Activated naive CD8-positive, alpha-beta T cell treated with anti-CD3 and anti-CD28 coated beads, Interleukin-2, amount 10 ng/mL, durations not matched to agents 7 days and 5 days (primary cell): Measurements from ENCODE around the gene ANKRD24. TPM values are rescaled to one million over a fixed set of nuclear protein-coding genes. Genes with fewer than 3 reads are reported as not detected.
A peak's percentile ranks its signal among the peaks of the same experiment; 100 is the strongest.
"Not testable (repeated sequence)": the region's sequence is repeated elsewhere in the genome, so short reads cannot be mapped to it uniquely, and the experiment has no call there.

Experiments
- ATAC-seq: fragments of 150-1000 bp; cut with Tn5 transposase; one replicate; pipeline ENCODE4 v1.10.0; 2021; ENCODE audit warnings: low read depth, moderate library complexity
- POLR2A ChIA-PET: fragments of 350-600 bp; sonication (Branson Sonifier 250); formaldehyde crosslinking; loops from one replicate; lab custom pipeline; 2021; ENCODE audit warnings: antibody characterized with exemption; lab: Charles Lee
- DNase-seq: peaks from one replicate; pipeline ENCODE4 v3.0.0; 2021
- H3K27ac Mint-ChIP-seq: one replicate; pipeline ENCODE4 v1.8.0; 2022; ENCODE audit warnings: mild to moderate bottlenecking, mixed read lengths
- H3K27me3 Mint-ChIP-seq: one replicate; pipeline ENCODE4 v1.8.0; 2022; ENCODE audit warnings: mild to moderate bottlenecking, moderate library complexity, mixed read lengths
- H3K36me3 Mint-ChIP-seq: one replicate; pipeline ENCODE4 v1.8.0; 2021; ENCODE audit warnings: mild to moderate bottlenecking, mixed read lengths
- H3K4me1 Mint-ChIP-seq: one replicate; pipeline ENCODE4 v1.8.0; 2021; ENCODE audit warnings: mixed read lengths
- H3K4me3 Mint-ChIP-seq: one replicate; pipeline ENCODE4 v1.8.0; 2022; ENCODE audit warnings: mild to moderate bottlenecking, moderate library complexity, mixed read lengths
- H3K9me3 Mint-ChIP-seq: one replicate; pipeline ENCODE4 v1.8.0; 2021; ENCODE audit warnings: mixed read lengths
- total RNA-seq, 2 experiments: library from RNA; stranded (reverse); gene quantifications; one replicate each; pipeline ENCODE4 v1.2.3, GENCODE V29; 2021

ANKRD24 gene
- total RNA-seq, 2 experiments from 2014 or later = 1.5 to 1.7 TPM

- Mint-ChIP-seq H3K27ac (no peak overlapping the region), H3K4me1 (peaks cover 10% of the 10 kb centered on the region), H3K36me3 (no peaks in the 10 kb centered on the region), H3K4me3 (no peak overlapping the region), H3K27me3 (peaks cover 17% of the 10 kb centered on the region), H3K9me3 (no peaks in the 10 kb centered on the region)
- DNase-seq (no peak), ATAC-seq (no peak)
- POLR2A ChIA-PET = no interaction called here
These were observed 27.7 kb upstream of the ANKRD24 start for GRCh38 chr19:4154571-4155312.

GRCh38 chr19:4157164-4157563 lies 25.3 kb upstream of the ANKRD24 start:
- Mint-ChIP-seq H3K4me1 (peaks cover 8% of the 10 kb centered on the region), H3K4me3 (no peak overlapping the region), H3K27ac (no peak overlapping the region), H3K36me3 (no peaks in the 10 kb centered on the region), H3K9me3 (no peaks in the 10 kb centered on the region), H3K27me3 (peaks cover 15% of the 10 kb centered on the region)
- POLR2A ChIA-PET = no interaction called here
- DNase-seq (no peak), ATAC-seq (no peak)

- peaks cover 15% of the 10 kb centered on the region for H3K27me3 Mint-ChIP-seq
- ATAC-seq, POLR2A ChIA-PET, H3K36me3 Mint-ChIP-seq, H3K4me1 Mint-ChIP-seq, H3K4me3 Mint-ChIP-seq, H3K9me3 Mint-ChIP-seq, DNase-seq, H3K27ac Mint-ChIP-seq: not testable (repeated sequence)
These were observed 24.5 kb upstream of the ANKRD24 start for GRCh38 chr19:4157971-4158370.

- no peaks in the 10 kb centered on the region for H3K36me3 Mint-ChIP-seq
- H3K4me1 Mint-ChIP-seq = no peaks in the 10 kb centered on the region
- POLR2A ChIA-PET = interaction anchor here (0.7 kb wide), 1 partner anchor 158 kb away, joined by 3 read pairs; no protein-coding TSS in a partner anchor
- H3K4me3 Mint-ChIP-seq = no peak overlapping the region
- H3K9me3 Mint-ChIP-seq = no peaks in the 10 kb centered on the region
- no peak for ATAC-seq
- H3K27ac Mint-ChIP-seq = no peak overlapping the region
- DNase-seq = no peak
- H3K27me3 Mint-ChIP-seq = peaks cover 9% of the 10 kb centered on the region
These were observed 20.9 kb upstream of the ANKRD24 start for GRCh38 chr19:4161415-4162077.

- Mint-ChIP-seq H3K36me3 (no peaks in the 10 kb centered on the region), H3K9me3 (no peaks in the 10 kb centered on the region), H3K27me3 (peaks cover 7% of the 10 kb centered on the region), H3K27ac (no peak overlapping the region), H3K4me3 (no peak overlapping the region), H3K4me1 (no peaks in the 10 kb centered on the region)
- ATAC-seq (no peak), DNase-seq (no peak)
- POLR2A ChIA-PET = interaction anchor here (0.7 kb wide), 1 partner anchor 342 kb away, joined by 3 read pairs; no protein-coding TSS in a partner anchor
These were observed 18.2 kb upstream of the ANKRD24 start for GRCh38 chr19:4164262-4164661.

- POLR2A ChIA-PET = no interaction called here
- no peak for ATAC-seq
- H3K4me1 Mint-ChIP-seq = no peaks in the 10 kb centered on the region
These were observed 10.8 kb upstream of the ANKRD24 start for GRCh38 chr19:4171676-4172075.

GRCh38 chr19:4172861-4173473 lies 9.5 kb upstream of the ANKRD24 start:
- DNase-seq (peak; percentile 90), ATAC-seq (peak; percentile 79)
- no peaks in the 10 kb centered on the region for H3K4me1 Mint-ChIP-seq
- H3K9me3 Mint-ChIP-seq = no peaks in the 10 kb centered on the region
- peaks cover 4% of the 10 kb centered on the region for H3K27me3 Mint-ChIP-seq
- no peak overlapping the region for H3K27ac Mint-ChIP-seq
- H3K36me3 Mint-ChIP-seq = peaks cover 3% of the 10 kb centered on the region
- POLR2A ChIA-PET = no interaction called here
- no peak overlapping the region for H3K4me3 Mint-ChIP-seq

More at GRCh38 chr19:4171676-4172075, 10.8 kb upstream of the ANKRD24 start:
- no peak for DNase-seq
- Mint-ChIP-seq H3K27ac (no peak overlapping the region), H3K4me3 (no peak overlapping the region), H3K36me3 (no peaks in the 10 kb centered on the region), H3K27me3 (peaks cover 4% of the 10 kb centered on the region), H3K9me3 (no peaks in the 10 kb centered on the region)

GRCh38 chr19:4173479-4174212 lies 8.8 kb upstream of the ANKRD24 start:
- DNase-seq = no peak
- Mint-ChIP-seq H3K27me3 (peaks cover 4% of the 10 kb centered on the region), H3K27ac (no peak overlapping the region), H3K4me1 (no peaks in the 10 kb centered on the region), H3K36me3 (peaks cover 3% of the 10 kb centered on the region), H3K9me3 (no peaks in the 10 kb centered on the region), H3K4me3 (no peak overlapping the region)
- ATAC-seq = no peak
- POLR2A ChIA-PET = no interaction called here

- POLR2A ChIA-PET = interaction anchor here (0.6 kb wide), 1 partner anchor 388 kb away, joined by 3 read pairs; no protein-coding TSS in a partner anchor
- H3K36me3 Mint-ChIP-seq = peaks cover 3% of the 10 kb centered on the region
- H3K27ac Mint-ChIP-seq = no peak overlapping the region
- no peaks in the 10 kb centered on the region for H3K9me3 Mint-ChIP-seq
- H3K4me1 Mint-ChIP-seq = peaks cover 3% of the 10 kb centered on the region
- DNase-seq = no peak
- peaks cover 4% of the 10 kb centered on the region for H3K27me3 Mint-ChIP-seq
- ATAC-seq = no peak
- H3K4me3 Mint-ChIP-seq = no peak overlapping the region
These were observed 8.1 kb upstream of the ANKRD24 start for GRCh38 chr19:4174213-4174894.

- Mint-ChIP-seq H3K36me3 (peaks cover 6% of the 10 kb centered on the region), H3K9me3 (no peaks in the 10 kb centered on the region), H3K27me3 (peaks cover 4% of the 10 kb centered on the region), H3K27ac (no peak overlapping the region), H3K4me3 (no peak overlapping the region), H3K4me1 (peaks cover 7% of the 10 kb centered on the region)
- DNase-seq (no peak), ATAC-seq (no peak)
- POLR2A ChIA-PET = interaction anchor here (0.6 kb wide), 1 partner anchor 388 kb away, joined by 3 read pairs; no protein-coding TSS in a partner anchor
These were observed 7.4 kb upstream of the ANKRD24 start for GRCh38 chr19:4174895-4175668.

- no peak overlapping the region for H3K27ac Mint-ChIP-seq
- H3K9me3 Mint-ChIP-seq = no peaks in the 10 kb centered on the region
- peaks cover 6% of the 10 kb centered on the region for H3K36me3 Mint-ChIP-seq
- H3K27me3 Mint-ChIP-seq = peaks cover 4% of the 10 kb centered on the region
- peaks cover 10% of the 10 kb centered on the region for H3K4me1 Mint-ChIP-seq
- no peak overlapping the region for H3K4me3 Mint-ChIP-seq
- ATAC-seq = no peak
- POLR2A ChIA-PET = no interaction called here
- DNase-seq = no peak
These were observed 6.9 kb upstream of the ANKRD24 start for GRCh38 chr19:4175669-4175931.

- DNase-seq (no peak), ATAC-seq (no peak)
- no peak overlapping the region for H3K4me3 Mint-ChIP-seq
- H3K4me1 Mint-ChIP-seq = peaks cover 16% of the 10 kb centered on the region
- H3K9me3 Mint-ChIP-seq = no peaks in the 10 kb centered on the region
- peaks cover 3% of the 10 kb centered on the region for H3K27me3 Mint-ChIP-seq
- peaks cover 7% of the 10 kb centered on the region for H3K36me3 Mint-ChIP-seq
- POLR2A ChIA-PET = interaction anchor here (0.7 kb wide), 1 partner anchor 191 kb away, joined by 3 read pairs; no protein-coding TSS in a partner anchor
- H3K27ac Mint-ChIP-seq = no peak overlapping the region
These were observed 5.3 kb upstream of the ANKRD24 start for GRCh38 chr19:4177146-4177545.
